B cell (primary cell): Measurements from ENCODE around the gene PGM5.

Source experiments
- EZH2 ChIP-seq: IDR thresholded peaks from 2 replicates; pipeline ENCODE4 v1.6.1; 2012; ENCODE audit warnings: borderline replicate concordance, low read depth, mild to moderate bottlenecking, moderate library complexity, low read length; ENCODE audit not compliant: insufficient read depth, poor library complexity, severe bottlenecking
- TF ChIP-seq, protein P1 (sequence below): fragments of 200-600 bp; IDR thresholded peaks from one replicate; pipeline ENCODE4 v1.8.0; 2022; ENCODE audit warnings: antibody characterized with exemption, mild to moderate bottlenecking

GRCh38 chr9:68496356-68496755 is 139.9 kb downstream of the PGM5 start:
- TF ChIP-seq, protein P1, sequence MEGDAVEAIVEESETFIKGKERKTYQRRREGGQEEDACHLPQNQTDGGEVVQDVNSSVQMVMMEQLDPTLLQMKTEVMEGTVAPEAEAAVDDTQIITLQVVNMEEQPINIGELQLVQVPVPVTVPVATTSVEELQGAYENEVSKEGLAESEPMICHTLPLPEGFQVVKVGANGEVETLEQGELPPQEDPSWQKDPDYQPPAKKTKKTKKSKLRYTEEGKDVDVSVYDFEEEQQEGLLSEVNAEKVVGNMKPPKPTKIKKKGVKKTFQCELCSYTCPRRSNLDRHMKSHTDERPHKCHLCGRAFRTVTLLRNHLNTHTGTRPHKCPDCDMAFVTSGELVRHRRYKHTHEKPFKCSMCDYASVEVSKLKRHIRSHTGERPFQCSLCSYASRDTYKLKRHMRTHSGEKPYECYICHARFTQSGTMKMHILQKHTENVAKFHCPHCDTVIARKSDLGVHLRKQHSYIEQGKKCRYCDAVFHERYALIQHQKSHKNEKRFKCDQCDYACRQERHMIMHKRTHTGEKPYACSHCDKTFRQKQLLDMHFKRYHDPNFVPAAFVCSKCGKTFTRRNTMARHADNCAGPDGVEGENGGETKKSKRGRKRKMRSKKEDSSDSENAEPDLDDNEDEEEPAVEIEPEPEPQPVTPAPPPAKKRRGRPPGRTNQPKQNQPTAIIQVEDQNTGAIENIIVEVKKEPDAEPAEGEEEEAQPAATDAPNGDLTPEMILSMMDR: no peak
- TF ChIP-seq EZH2: no peak
